Lung (tissue), 12 donors: ENCODE results near the gene USP3. TPM values are rescaled to one million over a fixed set of nuclear protein-coding genes. Genes with fewer than 3 reads are reported as not detected.

ENCODE experiments used
- ATAC-seq: fragments of 200-7000 bp; cut with Tn5 transposase; one replicate; pipeline ENCODE4 v1.9.1; 2020; ENCODE audit warnings: moderate number of reproducible peaks; ENCODE audit not compliant: insufficient read depth, low FRiP score
- DNase-seq, 3 donors: peaks; one replicate each; pipeline ENCODE4 v3.0.0-alpha.2; 2013 to 2017
- H3K27ac ChIP-seq, 2 donors: one replicate each; pipeline ENCODE4 v1.5.1; 2013; ENCODE audit warnings: mild to moderate bottlenecking in 2 of 2, moderate library complexity in 2 of 2, control low read depth in 1 of 2, inconsistent platforms in 1 of 2, low read depth in 1 of 2, low read length in 1 of 2
- H3K27me3 ChIP-seq, 3 donors: one replicate each; pipeline ENCODE4 v1.5.1; 2013; ENCODE audit warnings: low read length in 2 of 3; ENCODE audit not compliant: control insufficient read depth in 3 of 3, insufficient read depth in 3 of 3
- H3K36me3 ChIP-seq, 4 donors: one replicate each; pipeline ENCODE4 v1.5.1; 2013; ENCODE audit warnings: low read length in 4 of 4, mild to moderate bottlenecking in 1 of 4, moderate library complexity in 1 of 4; ENCODE audit not compliant: control insufficient read depth in 4 of 4, insufficient read depth in 4 of 4
- H3K4me1 ChIP-seq, 5 donors: one replicate each; pipeline ENCODE4 v1.5.1; 2013; ENCODE audit warnings: low read length in 5 of 5, mild to moderate bottlenecking in 2 of 5, moderate library complexity in 1 of 5; ENCODE audit not compliant: control insufficient read depth in 5 of 5, insufficient read depth in 5 of 5
- H3K4me3 ChIP-seq: one replicate; pipeline ENCODE4 v1.5.1; 2013; ENCODE audit warnings: mild to moderate bottlenecking, control low read depth, moderate library complexity
- H3K9ac ChIP-seq, 2 donors: one replicate each; pipeline ENCODE4 v1.5.1; 2013; ENCODE audit warnings: low read length in 2 of 2, control low read depth in 1 of 2; ENCODE audit not compliant: insufficient read depth in 1 of 2
- H3K9me3 ChIP-seq, 4 donors: one replicate each; pipeline ENCODE4 v1.5.1; 2013; ENCODE audit warnings: low read length in 3 of 4, mild to moderate bottlenecking in 1 of 4, moderate library complexity in 1 of 4; ENCODE audit not compliant: control insufficient read depth in 4 of 4, insufficient read depth in 3 of 4
- CTCF ChIP-seq: IDR thresholded peaks from 2 replicates; pipeline ENCODE4 v1.5.1; 2012; ENCODE audit warnings: mild to moderate bottlenecking; ENCODE audit errors: control extremely low read depth, extremely low read depth
- WGBS, 2 donors: extraction: QIAGEN DNeasy Blood & Tissue Kit; methylation state at CpG; one replicate each; pipeline ENCODE4 v1.1.7; 2013; 5-methylcytosine and 5-hydroxymethylcytosine counted together
- polyA plus RNA-seq, 2 donors: library from polyadenylated mRNA; stranded (reverse); fragments of 200-250 nt; gene quantifications; one replicate each; pipeline ENCODE4 v1.2.1, GENCODE V29; 2013
- total RNA-seq, 2 donors: library from RNA; depleted of rRNA in 1 of 2; stranded (reverse); fragments of >200 nt in 1 of 2; gene quantifications; one replicate each; pipeline ENCODE4 v1.2.1, GENCODE V29; 2014 to 2021
- donor health status: control.
- donor health status: control.
- donor health status: Bipolar disorder and iron deficiency.
- donor health status: healthy.
- donor health status: DM: yes; HTN: yes; CAD: no.

Gene USP3
- total and polyA plus RNA-seq, 4 donors: 29.1 to 95.5 (median 49.9) TPM

GRCh38 chr15:63597038-63597790 is 92.8 kb downstream of the USP3 start, which contains the start of gene FBXL22:
TSS of gene FBXL22 (plus strand) at chr15:63597387. CDS start at chr15:63597393, 6 bp downstream.
- H3K9me3 ChIP-seq: no peaks in the 10 kb centered on the region
- no peak for TF ChIP-seq CTCF
- ATAC-seq (no peak), DNase-seq (peak; percentile 33 to 56 (median 50))
- peaks cover 0 to 42% (median 16%) of the 10 kb centered on the region in 5 donors for H3K4me1 ChIP-seq
- H3K4me3 ChIP-seq: peak within 1 kb of the TSS; percentile 6
- H3K27ac ChIP-seq: peak within 1 kb of the TSS; percentile 51 to 80
- peaks cover 2 to 10% (median 4%) of the 10 kb centered on the region in 4 donors for H3K36me3 ChIP-seq
- H3K27me3 ChIP-seq: no peaks in the 10 kb centered on the region
- WGBS, 2 donors: 65 to 76% methylated on average over 23 of the region's 23 CpGs
- H3K9ac ChIP-seq: no peak within 1 kb of the TSS

- 89 to 91% methylated on average over 6 of the region's 6 CpGs for WGBS, 2 donors
- Histone ChIP-seq H3K4me3 (peak overlapping the region; percentile 6), H3K9ac (no peak overlapping the region), H3K27me3 (no peaks in the 10 kb centered on the region), H3K4me1 (peaks cover 0 to 42% (median 16%) of the 10 kb centered on the region in 5 donors), H3K36me3 (peaks cover 1 to 7% (median 4%) of the 10 kb centered on the region in 4 donors), H3K27ac (peak overlapping the region; percentile 37 to 80), H3K9me3 (no peaks in the 10 kb centered on the region)
- no peak for TF ChIP-seq CTCF
- ATAC-seq (no peak), DNase-seq (no peak)
These were observed 93.4 kb downstream of the USP3 start for GRCh38 chr15:63597821-63598220.

GRCh38 chr15:63598473-63599400 is 94.3 kb downstream of the USP3 start:
- no peaks in the 10 kb centered on the region for H3K27me3 ChIP-seq
- ATAC-seq (no peak), DNase-seq (peak; percentile 64 to 88 (median 80))
- 70 to 78% methylated on average over 12 of the region's 12 CpGs for WGBS, 2 donors
- peak overlapping the region; percentile 66 to 80 for H3K27ac ChIP-seq
- H3K9ac ChIP-seq: no peak overlapping the region
- H3K4me3 ChIP-seq: no peak overlapping the region
- TF ChIP-seq CTCF: no peak
- H3K4me1 ChIP-seq: peaks cover 0 to 42% (median 16%) of the 10 kb centered on the region in 5 donors
- H3K36me3 ChIP-seq: peaks cover 0 to 7% (median 4%) of the 10 kb centered on the region in 4 donors
- H3K9me3 ChIP-seq: no peaks in the 10 kb centered on the region
